IPS DF 4.7 (cell line): Measurements from ENCODE around the gene ZNF28.
A peak's percentile ranks its signal among the peaks of the same experiment; 100 is the strongest.
"Not testable (repeated sequence)": the region's sequence is repeated elsewhere in the genome, so short reads cannot be mapped to it uniquely, and the experiment has no call there.

Experiments
- DNase-seq: peaks from one replicate; pipeline ENCODE4 v3.0.0-alpha.2; 2013; ENCODE audit warnings: low spot score; ENCODE audit errors: extremely low read depth

Gene ZNF28

GRCh38 chr19:52821204-52821960, at the start of gene ZNF28:
TSS of gene ZNF28 (minus strand) at chr19:52821633. CDS start at chr19:52817958, 3,675 bp downstream.
- DNase-seq, result not testable (repeated sequence)

- not testable (repeated sequence) for DNase-seq
Measured at GRCh38 chr19:52868031-52868430, 46.6 kb upstream of the ZNF28 start.

- DNase-seq, result peak; percentile 28
Measured at GRCh38 chr19:52857378-52858191, 36.2 kb upstream of the ZNF28 start, which contains the start of gene ZNF468. TSS of gene ZNF468 (minus strand) at chr19:52857619. CDS start at chr19:52854272, 3,347 bp downstream.

DNA sequence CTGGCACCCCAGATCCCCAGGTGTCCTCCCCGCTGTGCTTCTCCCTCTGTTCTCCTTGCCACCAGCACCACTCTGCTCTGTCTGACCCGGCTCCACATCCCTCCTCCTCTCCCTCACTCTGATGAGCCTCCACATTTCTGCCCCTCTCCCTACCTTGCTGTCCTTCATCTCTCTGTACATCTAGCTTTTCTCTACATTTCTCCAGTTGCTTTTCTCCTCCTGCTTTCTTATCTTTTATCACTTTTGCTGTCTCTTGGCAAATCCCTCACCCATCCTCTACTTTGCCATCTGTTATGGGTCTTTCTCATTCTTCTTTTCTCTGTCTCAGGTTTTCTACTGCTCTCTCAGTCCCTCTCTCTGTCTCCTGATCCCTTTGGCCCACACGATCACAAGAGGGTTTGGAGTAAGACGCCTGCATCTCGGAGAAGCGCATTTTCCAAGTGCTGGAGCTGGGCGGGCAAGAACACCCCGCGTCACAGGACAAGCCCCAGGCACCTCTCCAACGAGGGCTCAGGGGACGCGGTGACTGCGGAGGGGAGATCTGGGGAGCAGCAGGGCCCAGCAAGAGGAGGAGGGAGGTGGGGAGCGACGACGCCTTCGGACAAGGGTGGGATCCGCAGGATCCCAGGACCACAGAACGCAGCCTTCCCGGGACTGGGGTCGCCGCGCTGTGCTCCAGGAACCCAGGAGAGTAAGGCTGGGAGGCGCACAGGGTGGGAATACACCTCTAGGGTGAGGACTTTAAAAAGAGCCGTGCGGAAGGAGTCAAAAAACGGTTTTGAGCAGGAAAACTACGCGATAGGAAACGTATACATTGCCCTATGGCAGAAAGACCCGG, 35.3 kb upstream of the ZNF28 start:
- not testable (repeated sequence) for DNase-seq

- not testable (repeated sequence) for DNase-seq
Measured at GRCh38 chr19:52847352-52847751, 25.9 kb upstream of the ZNF28 start.

- not testable (repeated sequence) for DNase-seq
Measured at GRCh38 chr19:52840825-52841465, 19.5 kb upstream of the ZNF28 start.

GRCh38 chr19:52834289-52834688, 12.9 kb upstream of the ZNF28 start:
- DNase-seq, result not testable (repeated sequence)

- DNase-seq, result not testable (repeated sequence)
Measured at GRCh38 chr19:52833541-52833940, 12.1 kb upstream of the ZNF28 start.

DNA sequence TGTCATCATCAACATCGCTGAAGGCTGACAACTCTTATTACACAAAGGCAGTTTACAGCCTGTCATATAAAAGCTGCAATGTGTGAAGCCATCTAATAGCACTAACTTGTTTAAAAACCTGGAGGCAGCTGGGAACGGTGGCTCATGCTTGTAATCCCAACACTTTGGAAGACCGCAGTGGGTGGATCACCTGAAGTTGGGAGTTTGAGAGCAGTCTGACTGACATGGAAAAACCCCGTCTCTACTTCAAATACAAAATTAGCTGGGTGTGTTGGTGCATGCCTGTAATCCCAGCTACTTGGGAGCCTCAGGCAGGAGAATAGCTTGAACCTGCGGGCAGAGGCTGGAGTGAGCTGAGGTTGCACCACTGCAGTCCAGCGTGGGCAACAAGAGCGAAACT, 8.4 kb upstream of the ZNF28 start:
- DNase-seq, result not testable (repeated sequence)

DNA sequence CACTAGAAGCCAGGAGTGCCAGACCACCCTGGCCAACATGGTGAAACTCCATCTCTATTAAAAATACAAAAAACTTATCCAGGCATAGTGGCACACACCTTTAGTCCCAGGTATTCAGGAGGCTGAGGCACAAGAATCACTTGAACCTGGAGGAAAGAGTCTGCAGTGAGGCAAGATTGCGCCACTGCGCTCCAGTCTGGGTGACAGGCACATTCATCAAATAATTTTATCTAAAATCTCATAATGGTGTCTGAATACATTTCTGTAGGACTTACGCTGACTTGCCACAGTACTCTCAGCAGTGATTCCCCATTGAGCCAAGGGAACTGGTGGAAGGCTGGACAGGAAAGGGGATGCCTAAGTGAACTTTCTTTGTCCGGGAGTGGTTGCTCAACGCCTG, 4.3 kb upstream of the ZNF28 start:
- no peak for DNase-seq

DNA sequence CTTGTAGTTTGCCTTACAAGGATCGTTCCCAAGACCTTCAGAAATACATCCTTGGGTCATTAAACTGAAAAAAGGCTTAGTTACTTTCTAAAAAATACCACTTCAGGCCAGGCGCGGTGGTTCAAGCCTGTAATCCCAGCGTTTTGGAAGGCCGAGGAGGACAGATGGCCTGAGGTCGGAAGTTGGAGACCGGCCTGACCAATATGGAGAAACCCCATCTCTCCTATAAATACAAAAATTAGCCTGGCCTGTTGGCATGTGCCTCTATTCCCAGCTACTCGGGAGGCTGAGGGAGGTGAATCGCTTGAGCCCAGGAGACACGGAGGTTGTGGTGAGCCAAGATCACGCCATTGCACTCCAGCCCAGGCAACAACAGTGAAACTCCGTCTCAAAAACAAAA, 2.2 kb upstream of the ZNF28 start:
- DNase-seq, result no peak

- not testable (repeated sequence) for DNase-seq
Measured at GRCh38 chr19:52820472-52821203, 795 bp downstream of the ZNF28 start.

GRCh38 chr19:52809801-52810200, 11.6 kb downstream of the ZNF28 start:
- no peak for DNase-seq

GRCh38 chr19:52799950-52800640, 21.3 kb downstream of the ZNF28 start:
- DNase-seq, result not testable (repeated sequence)

- DNase-seq, result no peak
Measured at GRCh38 chr19:52789440-52789839, 32.0 kb downstream of the ZNF28 start.

GRCh38 chr19:52786464-52787354, 34.7 kb downstream of the ZNF28 start, which contains the start of gene ZNF600:
TSS of gene ZNF600 (minus strand) at chr19:52786791. CDS start at chr19:52778888, 7,903 bp downstream.
- peak; percentile 28 for DNase-seq

DNA sequence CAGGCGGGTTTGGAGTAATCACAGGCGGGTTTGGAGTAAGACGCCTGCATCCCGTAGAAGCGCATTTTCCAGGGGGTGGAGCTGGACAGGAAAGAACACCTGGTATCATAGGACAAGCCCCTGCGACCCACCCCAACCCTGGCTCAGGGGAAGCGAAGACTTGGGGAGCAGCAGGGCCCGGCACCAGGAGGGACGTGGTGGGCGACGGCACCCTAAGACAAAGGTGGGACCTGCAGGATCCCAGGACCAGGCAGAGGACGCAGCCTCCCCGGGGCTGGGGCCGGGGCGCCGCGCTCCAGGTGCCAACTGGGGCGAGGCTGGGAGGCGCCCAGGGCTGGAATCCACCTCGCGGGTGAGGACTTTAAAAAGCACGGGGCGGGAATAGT, 35.4 kb downstream of the ZNF28 start:
- no peak for DNase-seq

DNA sequence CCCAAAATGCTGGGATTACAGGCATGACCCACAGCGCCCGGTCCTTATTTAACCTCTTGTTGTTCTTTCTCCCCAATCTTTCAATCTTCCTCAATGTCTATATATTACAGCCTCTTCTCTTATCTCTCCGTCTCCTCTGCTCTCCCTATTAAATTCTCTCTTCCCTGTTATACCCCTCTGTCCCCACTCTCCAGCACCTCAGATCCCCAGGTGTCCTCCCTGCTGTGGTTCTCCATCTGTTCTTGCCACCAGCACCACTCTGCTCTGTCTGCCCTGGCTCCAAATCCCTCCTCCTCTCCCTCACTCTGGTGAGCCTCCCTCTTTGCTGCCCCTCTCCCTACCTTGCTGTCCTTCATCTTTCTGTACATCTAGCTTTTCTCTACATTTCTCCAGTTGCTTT, 35.9 kb downstream of the ZNF28 start:
- DNase-seq, result no peak
